Stimulated activated CD4-positive, alpha-beta T cell treated with anti-CD3 and anti-CD28 coated beads, Interleukin-12 subunit alpha, Interleukin-12 subunit beta, amount 100 ng/mL, for 48 hours (primary cell): ENCODE results near the gene TSC22D2.
A peak's percentile ranks its signal among the peaks of the same experiment; 100 is the strongest.
"Not testable (repeated sequence)": the region's sequence is repeated elsewhere in the genome, so short reads cannot be mapped to it uniquely, and the experiment has no call there.

ENCODE experiments used
- DNase-seq, 3 donors: peaks; one replicate each; pipeline ENCODE4 v3.0.0-alpha.2; 2020; ENCODE audit warnings: low read depth in 2 of 3, low spot score in 1 of 3

The TSC22D2 gene

DNA sequence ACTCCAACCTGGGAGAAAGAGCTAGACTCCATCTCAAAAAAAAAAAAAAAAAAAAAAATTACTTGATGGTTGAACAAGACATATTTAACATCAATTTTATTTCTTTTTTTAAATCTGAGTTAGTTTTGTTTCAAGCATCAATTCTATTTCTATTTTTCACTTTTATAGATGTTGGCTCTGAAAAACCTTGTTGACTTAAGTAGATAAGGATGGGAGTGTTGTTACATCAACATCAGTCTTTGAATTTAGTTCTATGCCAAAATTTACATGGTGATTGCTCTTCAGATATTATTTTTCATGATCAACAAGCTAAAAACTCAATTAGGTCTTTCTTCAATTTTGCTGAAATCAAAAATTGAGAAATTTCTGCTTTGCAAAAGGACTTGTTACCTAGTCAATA is 71.3 kb downstream of the TSC22D2 start:
- no peak for DNase-seq

DNA sequence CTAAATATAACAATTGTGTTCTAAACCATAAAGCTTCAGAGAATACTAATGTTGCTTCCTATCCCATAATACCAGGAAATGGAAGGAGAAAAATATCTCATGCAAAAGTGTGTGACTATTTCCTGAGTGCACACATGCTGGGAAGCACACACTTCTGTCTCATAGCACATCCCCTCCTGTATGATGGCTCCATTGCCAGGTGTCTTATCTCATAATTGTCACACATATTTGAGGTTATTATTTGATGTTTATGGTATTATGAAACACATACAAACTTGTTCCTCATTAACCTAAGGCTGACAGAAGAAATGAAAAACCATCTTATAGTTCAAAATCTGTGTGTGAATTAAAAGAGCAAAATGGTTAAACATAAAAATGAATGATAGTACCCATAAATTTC is 72.8 kb downstream of the TSC22D2 start:
- no peak for DNase-seq

GRCh38 chr3:150483226-150483625 is 75.1 kb downstream of the TSC22D2 start:
- DNase-seq: no peak

DNA sequence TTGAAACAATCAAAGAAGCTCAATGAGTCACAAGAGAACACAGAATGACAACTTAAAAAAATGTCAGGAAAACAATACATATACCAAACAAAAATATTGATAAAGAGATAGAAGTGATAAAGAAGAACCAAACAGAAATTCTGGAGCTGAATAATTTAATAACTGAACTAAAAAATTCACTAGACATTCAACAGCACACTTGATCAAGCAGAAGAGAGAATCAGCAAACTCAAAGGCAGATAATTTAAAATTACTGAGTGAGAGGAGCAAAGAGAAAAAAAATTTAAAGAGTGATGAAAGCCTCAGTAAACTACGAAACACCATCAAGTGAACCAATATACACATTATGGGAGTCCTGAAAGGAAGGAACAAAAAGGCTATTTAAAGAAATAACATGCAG is 76.3 kb downstream of the TSC22D2 start:
- no peak for DNase-seq

- DNase-seq: no peak
Measured at GRCh38 chr3:150488867-150489266, 80.8 kb downstream of the TSC22D2 start.

DNA sequence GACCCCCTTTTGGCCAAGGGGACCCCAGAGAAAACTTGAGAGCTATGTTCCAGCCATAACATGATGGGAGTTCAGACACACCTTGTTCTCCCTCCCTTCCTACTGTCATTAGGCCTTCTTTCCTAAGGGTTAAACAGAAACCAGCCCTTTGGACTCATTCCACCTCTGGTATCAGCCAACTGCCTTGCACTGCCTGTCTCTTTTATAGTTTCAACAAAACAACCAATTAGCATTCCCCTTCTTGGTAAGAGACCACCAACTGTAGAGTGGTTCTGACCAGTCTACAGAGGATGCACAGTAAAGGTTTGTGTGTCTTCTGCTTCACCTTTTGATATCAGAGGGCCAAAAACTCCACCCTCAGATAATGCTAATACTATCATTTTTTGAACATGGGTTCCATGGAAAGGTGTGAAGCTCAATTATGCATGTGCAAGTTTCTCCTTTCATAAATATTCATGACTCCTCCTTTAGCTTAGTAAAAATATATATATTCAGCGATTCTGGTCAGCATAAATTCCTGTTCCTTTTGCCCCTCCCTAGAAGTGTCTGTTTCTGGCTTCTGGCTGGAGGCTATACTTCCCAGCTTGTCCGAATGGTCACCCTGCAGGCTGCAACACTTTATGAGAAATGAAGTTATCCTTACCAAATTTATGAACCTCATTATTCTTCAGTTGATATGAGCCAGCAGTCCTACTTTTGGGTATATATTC is 82.3 kb downstream of the TSC22D2 start:
- no peak for DNase-seq

GRCh38 chr3:150494411-150494977 is 86.4 kb downstream of the TSC22D2 start:
- DNase-seq: no peak

- DNase-seq: no peak
Measured at GRCh38 chr3:150495149-150495548, 87.1 kb downstream of the TSC22D2 start.

DNA sequence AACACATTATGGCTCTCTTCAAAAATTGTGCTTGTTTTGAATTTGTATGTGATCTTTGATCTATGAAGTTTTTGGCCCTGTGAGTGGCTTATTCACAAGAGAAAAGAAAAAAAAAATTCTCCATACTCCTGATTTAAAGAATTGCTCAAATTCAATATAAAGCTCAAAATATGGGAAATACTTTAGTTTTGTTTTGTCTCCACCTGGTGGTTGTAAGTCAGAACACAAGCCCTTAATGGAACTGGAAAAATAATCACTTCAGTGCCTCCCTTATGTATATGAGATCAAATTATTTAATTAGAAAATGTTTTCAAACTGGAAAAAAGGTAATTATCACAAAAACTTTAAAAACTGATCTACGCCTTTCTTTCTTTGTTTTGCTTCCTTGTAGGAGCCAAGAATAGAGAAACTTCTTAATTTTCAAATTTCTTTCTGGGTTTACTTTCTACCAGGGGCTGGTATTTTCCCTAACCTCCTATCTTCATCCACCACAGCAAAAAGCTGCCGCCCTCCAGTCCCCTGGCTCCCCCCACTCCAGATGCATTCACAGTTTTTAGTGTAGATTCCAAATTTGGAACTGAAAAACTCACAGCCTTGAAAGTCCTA is 87.6 kb downstream of the TSC22D2 start:
- DNase-seq: peak in 1 of 3 donors; percentile 16

GRCh38 chr3:150497956-150498355 is 89.9 kb downstream of the TSC22D2 start:
- DNase-seq: no peak

DNA sequence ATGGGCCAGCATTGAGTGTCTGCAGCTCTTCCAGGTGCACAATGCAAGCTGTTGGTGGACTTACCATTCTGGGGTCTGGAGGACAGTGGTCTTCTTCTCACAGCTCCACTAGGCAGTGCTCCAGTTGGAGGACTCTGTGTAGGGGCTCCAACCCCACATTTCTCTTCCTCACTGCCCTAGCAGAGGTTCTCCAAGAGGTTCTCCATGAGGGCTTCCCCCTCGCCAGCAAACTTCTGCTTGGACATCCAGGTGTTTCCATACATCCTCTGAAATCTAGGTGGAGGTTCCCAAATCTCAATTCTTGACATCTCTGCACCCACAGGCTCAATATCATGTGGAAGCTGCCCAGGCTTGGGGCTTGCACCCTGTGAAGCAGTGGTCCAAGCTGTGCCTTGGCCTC is 92.9 kb downstream of the TSC22D2 start:
- not testable (repeated sequence) for DNase-seq

DNA sequence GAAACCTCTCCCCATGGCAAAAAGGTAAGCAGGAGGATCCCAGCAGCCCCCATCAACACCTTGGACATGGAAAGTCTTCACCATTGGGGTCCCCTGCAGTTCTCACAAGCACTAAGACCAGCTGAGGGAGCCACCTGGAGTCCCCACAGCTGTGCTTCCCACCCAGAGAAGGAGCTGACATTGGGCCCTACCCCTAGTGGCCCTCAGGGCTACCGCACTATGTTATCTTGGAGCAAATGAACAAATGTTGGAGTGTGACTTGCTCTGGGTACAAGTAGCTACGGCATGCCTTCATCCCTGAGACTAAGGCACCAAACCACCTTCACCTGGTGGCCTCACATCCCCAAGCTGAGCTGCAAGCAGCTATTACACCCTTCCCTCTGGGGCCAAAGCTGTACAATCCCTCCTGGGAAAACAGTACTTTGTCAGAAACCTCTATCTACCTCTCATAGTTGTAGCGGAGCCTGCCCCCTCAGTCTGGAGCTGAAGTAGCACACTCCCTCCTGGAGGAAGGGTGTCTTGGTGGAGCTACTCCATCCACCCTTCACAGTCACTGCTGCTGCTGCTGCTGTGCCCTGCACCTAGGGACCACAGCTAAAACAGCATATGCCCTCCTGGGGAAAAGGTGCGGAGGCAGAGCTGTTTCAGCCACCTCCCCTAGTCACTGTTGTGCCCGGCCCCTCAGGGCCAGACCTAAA is 95.5 kb downstream of the TSC22D2 start:
- DNase-seq: no peak

GRCh38 chr3:150504483-150504882 is 96.4 kb downstream of the TSC22D2 start:
- DNase-seq: no peak

DNA sequence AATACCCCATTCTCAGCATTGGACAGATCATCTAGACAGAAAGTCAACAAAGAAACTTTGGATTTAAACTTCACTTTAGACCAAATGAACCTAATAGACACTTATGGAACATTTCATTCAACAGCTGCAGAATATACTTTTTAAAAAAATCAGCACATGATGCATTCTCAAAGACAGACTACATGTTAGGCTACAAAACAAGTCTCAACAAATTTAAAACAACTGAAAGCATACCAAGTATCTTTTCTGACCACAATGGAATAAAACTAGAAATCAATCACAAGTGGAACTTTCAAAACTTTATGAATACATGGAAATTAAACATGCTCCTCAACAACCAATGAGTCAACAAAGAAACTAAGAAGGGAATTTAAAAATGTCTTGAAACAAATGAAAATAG is 100.3 kb downstream of the TSC22D2 start:
- no peak for DNase-seq

DNA sequence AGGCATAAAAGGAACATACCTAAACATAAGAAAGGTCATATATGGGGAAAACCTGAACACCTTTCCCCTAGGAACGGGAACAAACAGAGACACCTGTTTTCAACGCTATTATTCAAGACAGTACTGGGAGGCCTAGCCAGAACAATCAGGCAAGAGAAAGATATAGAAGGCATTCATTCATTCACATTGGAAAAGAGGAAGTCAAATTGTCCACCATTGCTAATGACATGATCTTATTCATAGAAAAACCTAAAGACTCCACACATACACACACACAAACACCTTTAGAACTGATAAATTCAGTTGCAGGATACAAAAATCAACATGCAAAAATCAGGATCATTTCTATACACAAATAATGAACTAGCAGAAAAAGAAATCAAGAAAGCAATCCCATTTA is 101.7 kb downstream of the TSC22D2 start:
- DNase-seq: no peak

- no peak for DNase-seq
Measured at GRCh38 chr3:150511122-150511821, 103.2 kb downstream of the TSC22D2 start.

DNA sequence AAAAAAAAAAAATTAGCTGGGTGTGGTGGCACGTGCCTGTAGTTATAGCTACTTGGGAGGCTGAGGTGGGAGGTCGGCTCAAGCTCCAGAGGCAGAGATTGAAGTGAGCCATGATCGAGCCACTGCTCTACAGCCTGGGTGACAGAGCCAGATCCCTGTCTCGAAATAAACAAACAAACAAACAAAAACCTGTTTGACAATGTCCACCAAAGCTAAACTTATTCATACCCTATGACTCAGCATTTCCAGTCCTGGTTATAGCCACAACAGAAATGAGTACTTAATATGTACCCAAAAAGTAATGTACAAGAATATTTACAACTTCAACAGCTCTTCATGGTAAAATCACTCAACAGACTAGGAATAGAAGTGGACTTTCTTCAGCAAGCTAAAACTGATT is 107.1 kb downstream of the TSC22D2 start:
- no peak for DNase-seq
